ENCODE measurements around the gene PLEK. TPM values are rescaled to one million over a fixed set of nuclear protein-coding genes. Genes with fewer than 3 reads are reported as not detected.

Gene PLEK
- total RNA-seq, 1 experiment from 2014 or later = 0.13 TPM

DNA sequence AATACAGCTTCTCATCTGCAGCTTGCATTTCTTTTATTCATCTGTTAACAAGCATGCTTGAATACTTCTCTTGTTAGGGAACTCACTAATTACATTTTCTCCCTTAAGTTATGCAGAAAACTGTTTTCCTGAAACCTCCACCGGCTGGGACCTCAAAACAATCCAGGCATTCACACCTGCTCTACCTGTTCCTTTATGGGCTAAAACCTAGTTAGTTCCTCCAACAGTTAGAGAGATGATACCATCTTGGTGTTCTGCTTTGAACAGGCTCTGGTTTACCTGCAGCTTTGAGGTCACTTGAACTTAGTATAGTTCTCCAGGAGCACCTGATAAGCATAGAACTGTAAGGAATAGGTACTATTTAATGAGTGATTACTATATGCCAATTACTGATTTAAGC lies 6.1 kb downstream of the PLEK start:
- in situ Hi-C loops (cut with HindIII; ENCODE audit: low pct_unique_long_range_greater_than_20kb, low sequenced_read_pairs) (no loop called here), intact Hi-C loops (cut with micrococcal nuclease; ENCODE audit: unreplicated experiment) (no loop called here)
- H3K4me3 ChIP-seq (ENCODE audit: low read depth in 2 of 2, low read length in 2 of 2) = no peak overlapping the region
- BruUV-seq (replicated peaks) = no TSS peak
- no peak for DNase-seq (ENCODE audit: low read depth, low spot score)
- no peaks in the 10 kb centered on the region for H3K9me3 ChIP-seq (ENCODE audit: control insufficient read depth, insufficient read depth, low read depth, low read length)
- H3K27me3 ChIP-seq (ENCODE audit: control insufficient read depth, insufficient read depth, low read length) = no peaks in the 10 kb centered on the region
- no peaks in the 10 kb centered on the region for H3K4me1 ChIP-seq (ENCODE audit: control insufficient read depth, insufficient read depth, low read length)
- no peak overlapping the region for H3K27ac ChIP-seq (ENCODE audit: low read length)
- ATAC-seq = no peak
- CTCF ChIA-PET = no interaction called here
- no peak for TF ChIP-seq TCF7L2 (IDR thresholded peaks at IDR 0.05; ENCODE audit: low read depth, low read length)
- TF ChIP-seq SIN3A (IDR thresholded peaks at IDR 0.05; ENCODE audit: borderline replicate concordance, insufficient read depth, low read depth, low read length) = no peak
- no peak for TF ChIP-seq CTCF (IDR thresholded peaks at IDR 0.05)
- TF ChIP-seq REST (IDR thresholded peaks at IDR 0.05; ENCODE audit: insufficient read depth in 1 of 2, low read depth in 2 of 2, low read length in 1 of 2) = no peak
- no peak for TF ChIP-seq POLR2AphosphoS5 (IDR thresholded peaks at IDR 0.05; ENCODE audit: low read depth, low read length)
- POLR2A ChIA-PET = no interaction called here
- H3K36me3 ChIP-seq (ENCODE audit: control insufficient read depth, insufficient read depth, low read length) = no peaks in the 10 kb centered on the region

DNA sequence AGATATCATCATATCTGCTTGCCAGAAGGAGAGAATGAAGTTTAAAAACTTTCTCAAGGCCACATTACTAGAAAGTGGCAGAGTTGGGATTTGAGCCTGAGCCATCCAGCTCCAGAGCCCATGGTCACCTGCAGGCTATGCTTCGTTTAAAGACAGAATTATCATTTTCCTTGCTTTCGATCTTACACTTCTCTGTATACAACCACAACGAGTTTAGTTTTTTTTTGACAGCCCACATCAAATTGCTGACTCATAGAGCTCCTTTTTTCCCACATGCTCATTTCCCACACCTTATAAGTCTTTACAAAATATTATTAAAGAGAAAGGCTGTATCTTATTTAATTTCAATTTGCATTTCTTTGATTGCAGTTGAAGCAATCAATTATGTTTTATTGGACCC lies 6.5 kb downstream of the PLEK start:
- Histone ChIP-seq H3K27me3 (ENCODE audit: control insufficient read depth, insufficient read depth, low read length) (no peaks in the 10 kb centered on the region), H3K36me3 (ENCODE audit: control insufficient read depth, insufficient read depth, low read length) (no peaks in the 10 kb centered on the region), H3K4me1 (ENCODE audit: control insufficient read depth, insufficient read depth, low read length) (no peaks in the 10 kb centered on the region), H3K4me3 (ENCODE audit: low read depth in 2 of 2, low read length in 2 of 2) (no peak overlapping the region), H3K27ac (ENCODE audit: low read length) (no peak overlapping the region), H3K9me3 (ENCODE audit: control insufficient read depth, insufficient read depth, low read depth, low read length) (no peaks in the 10 kb centered on the region)
- no peak for TF ChIP-seq REST (IDR thresholded peaks at IDR 0.05; ENCODE audit: insufficient read depth in 1 of 2, low read depth in 2 of 2, low read length in 1 of 2)
- no peak for TF ChIP-seq TCF7L2 (IDR thresholded peaks at IDR 0.05; ENCODE audit: low read depth, low read length)
- TF ChIP-seq POLR2AphosphoS5 (IDR thresholded peaks at IDR 0.05; ENCODE audit: low read depth, low read length) = no peak
- no peak for TF ChIP-seq SIN3A (IDR thresholded peaks at IDR 0.05; ENCODE audit: borderline replicate concordance, insufficient read depth, low read depth, low read length)
- TF ChIP-seq CTCF (IDR thresholded peaks at IDR 0.05) = no peak
- ChIA-PET POLR2A (no interaction called here), CTCF (no interaction called here)
- in situ Hi-C loops (cut with HindIII; ENCODE audit: low pct_unique_long_range_greater_than_20kb, low sequenced_read_pairs) = no loop called here
- no peak for DNase-seq (ENCODE audit: low read depth, low spot score)
- ATAC-seq = no peak
- BruUV-seq (replicated peaks) = no TSS peak
- intact Hi-C loops (cut with micrococcal nuclease; ENCODE audit: unreplicated experiment) = no loop called here
